H1 (cell line): ENCODE measurements around the gene NYAP2. TPM values are rescaled to one million over a fixed set of nuclear protein-coding genes. Genes with fewer than 3 reads are reported as not detected.

Experiments
- SAP30 ChIP-seq: fragments of 300-600 bp; sonication (generic); IDR thresholded peaks from 2 replicates; pipeline ENCODE4 v1.7.1; 2012; ENCODE audit warnings: low read length, moderate library complexity, mild to moderate bottlenecking, inconsistent platforms; ENCODE audit not compliant: insufficient read depth, insufficient replicate concordance
- TAF7 ChIP-seq: optimal IDR thresholded peaks from 2 replicates; pipeline ENCODE3; 2011; ENCODE audit warnings: low read depth, mild to moderate bottlenecking, inconsistent platforms, low read length, moderate library complexity, borderline replicate concordance
- YY1 ChIP-seq: IDR thresholded peaks from 2 replicates; pipeline ENCODE4 v1.6.1; 2011; ENCODE audit warnings: low read depth, mild to moderate bottlenecking, low read length
- polyA plus RNA-seq, 7 experiments: library from polyadenylated mRNA; depleted of rRNA in 3 of 7; stranded (reverse) in 5 of 7; unstranded in 2 of 7; fragments of >200 nt in 5 of 7; fragments of 200-250 nt in 2 of 7; gene quantifications; 1 replicate in 5 of 7; 2 replicates in 1 of 7; 4 replicates in 1 of 7; pipeline versions ENCODE4 v1.2.1 to v1.2.3, GENCODE V29; 2011 to 2013; ENCODE audit warnings: missing spikeins in 2 of 7, mixed read lengths in 2 of 7
- total RNA-seq: library from RNA; stranded (reverse); fragmentation: NEBNext Ultra II Directional; extraction: Animal tissue kit (Norgen Biotek cat#: 25700); gene quantifications from 2 replicates; pipeline ENCODE4 v1.2.1, GENCODE V29; 2021
- TF ChIP-seq, protein P1 (sequence below): fragments of 300-600 bp; sonication (generic); IDR thresholded peaks from 2 replicates; pipeline ENCODE4 v1.7.1; 2012; ENCODE audit warnings: low read length, moderate library complexity, mild to moderate bottlenecking, inconsistent platforms; ENCODE audit not compliant: insufficient replicate concordance

Gene NYAP2
- total and polyA plus RNA-seq, 2 of the 8 experiments (the other 6 are each of a cell fraction or from before 2014, with no cell fraction given) = not detected

DNA sequence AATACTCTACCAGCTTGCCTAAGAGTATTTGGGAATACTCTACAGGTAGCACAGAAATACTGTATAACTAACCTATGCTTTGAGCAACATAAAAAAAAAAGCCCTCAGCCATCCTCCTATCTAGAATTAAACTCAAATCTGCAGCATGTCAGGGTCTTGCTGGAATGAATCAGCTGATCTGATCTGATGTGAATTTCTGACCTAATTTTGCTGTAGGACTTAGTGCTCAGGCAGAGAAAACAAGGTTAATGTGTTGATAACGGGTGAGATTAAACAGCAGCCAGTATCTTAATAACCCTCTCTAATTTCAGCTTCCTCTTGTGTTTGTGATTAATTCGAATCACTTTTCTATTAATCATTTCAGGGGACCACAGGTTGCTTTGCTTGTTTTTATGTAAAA, 16.3 kb downstream of the NYAP2 start (continued):
- TF ChIP-seq, protein P1, sequence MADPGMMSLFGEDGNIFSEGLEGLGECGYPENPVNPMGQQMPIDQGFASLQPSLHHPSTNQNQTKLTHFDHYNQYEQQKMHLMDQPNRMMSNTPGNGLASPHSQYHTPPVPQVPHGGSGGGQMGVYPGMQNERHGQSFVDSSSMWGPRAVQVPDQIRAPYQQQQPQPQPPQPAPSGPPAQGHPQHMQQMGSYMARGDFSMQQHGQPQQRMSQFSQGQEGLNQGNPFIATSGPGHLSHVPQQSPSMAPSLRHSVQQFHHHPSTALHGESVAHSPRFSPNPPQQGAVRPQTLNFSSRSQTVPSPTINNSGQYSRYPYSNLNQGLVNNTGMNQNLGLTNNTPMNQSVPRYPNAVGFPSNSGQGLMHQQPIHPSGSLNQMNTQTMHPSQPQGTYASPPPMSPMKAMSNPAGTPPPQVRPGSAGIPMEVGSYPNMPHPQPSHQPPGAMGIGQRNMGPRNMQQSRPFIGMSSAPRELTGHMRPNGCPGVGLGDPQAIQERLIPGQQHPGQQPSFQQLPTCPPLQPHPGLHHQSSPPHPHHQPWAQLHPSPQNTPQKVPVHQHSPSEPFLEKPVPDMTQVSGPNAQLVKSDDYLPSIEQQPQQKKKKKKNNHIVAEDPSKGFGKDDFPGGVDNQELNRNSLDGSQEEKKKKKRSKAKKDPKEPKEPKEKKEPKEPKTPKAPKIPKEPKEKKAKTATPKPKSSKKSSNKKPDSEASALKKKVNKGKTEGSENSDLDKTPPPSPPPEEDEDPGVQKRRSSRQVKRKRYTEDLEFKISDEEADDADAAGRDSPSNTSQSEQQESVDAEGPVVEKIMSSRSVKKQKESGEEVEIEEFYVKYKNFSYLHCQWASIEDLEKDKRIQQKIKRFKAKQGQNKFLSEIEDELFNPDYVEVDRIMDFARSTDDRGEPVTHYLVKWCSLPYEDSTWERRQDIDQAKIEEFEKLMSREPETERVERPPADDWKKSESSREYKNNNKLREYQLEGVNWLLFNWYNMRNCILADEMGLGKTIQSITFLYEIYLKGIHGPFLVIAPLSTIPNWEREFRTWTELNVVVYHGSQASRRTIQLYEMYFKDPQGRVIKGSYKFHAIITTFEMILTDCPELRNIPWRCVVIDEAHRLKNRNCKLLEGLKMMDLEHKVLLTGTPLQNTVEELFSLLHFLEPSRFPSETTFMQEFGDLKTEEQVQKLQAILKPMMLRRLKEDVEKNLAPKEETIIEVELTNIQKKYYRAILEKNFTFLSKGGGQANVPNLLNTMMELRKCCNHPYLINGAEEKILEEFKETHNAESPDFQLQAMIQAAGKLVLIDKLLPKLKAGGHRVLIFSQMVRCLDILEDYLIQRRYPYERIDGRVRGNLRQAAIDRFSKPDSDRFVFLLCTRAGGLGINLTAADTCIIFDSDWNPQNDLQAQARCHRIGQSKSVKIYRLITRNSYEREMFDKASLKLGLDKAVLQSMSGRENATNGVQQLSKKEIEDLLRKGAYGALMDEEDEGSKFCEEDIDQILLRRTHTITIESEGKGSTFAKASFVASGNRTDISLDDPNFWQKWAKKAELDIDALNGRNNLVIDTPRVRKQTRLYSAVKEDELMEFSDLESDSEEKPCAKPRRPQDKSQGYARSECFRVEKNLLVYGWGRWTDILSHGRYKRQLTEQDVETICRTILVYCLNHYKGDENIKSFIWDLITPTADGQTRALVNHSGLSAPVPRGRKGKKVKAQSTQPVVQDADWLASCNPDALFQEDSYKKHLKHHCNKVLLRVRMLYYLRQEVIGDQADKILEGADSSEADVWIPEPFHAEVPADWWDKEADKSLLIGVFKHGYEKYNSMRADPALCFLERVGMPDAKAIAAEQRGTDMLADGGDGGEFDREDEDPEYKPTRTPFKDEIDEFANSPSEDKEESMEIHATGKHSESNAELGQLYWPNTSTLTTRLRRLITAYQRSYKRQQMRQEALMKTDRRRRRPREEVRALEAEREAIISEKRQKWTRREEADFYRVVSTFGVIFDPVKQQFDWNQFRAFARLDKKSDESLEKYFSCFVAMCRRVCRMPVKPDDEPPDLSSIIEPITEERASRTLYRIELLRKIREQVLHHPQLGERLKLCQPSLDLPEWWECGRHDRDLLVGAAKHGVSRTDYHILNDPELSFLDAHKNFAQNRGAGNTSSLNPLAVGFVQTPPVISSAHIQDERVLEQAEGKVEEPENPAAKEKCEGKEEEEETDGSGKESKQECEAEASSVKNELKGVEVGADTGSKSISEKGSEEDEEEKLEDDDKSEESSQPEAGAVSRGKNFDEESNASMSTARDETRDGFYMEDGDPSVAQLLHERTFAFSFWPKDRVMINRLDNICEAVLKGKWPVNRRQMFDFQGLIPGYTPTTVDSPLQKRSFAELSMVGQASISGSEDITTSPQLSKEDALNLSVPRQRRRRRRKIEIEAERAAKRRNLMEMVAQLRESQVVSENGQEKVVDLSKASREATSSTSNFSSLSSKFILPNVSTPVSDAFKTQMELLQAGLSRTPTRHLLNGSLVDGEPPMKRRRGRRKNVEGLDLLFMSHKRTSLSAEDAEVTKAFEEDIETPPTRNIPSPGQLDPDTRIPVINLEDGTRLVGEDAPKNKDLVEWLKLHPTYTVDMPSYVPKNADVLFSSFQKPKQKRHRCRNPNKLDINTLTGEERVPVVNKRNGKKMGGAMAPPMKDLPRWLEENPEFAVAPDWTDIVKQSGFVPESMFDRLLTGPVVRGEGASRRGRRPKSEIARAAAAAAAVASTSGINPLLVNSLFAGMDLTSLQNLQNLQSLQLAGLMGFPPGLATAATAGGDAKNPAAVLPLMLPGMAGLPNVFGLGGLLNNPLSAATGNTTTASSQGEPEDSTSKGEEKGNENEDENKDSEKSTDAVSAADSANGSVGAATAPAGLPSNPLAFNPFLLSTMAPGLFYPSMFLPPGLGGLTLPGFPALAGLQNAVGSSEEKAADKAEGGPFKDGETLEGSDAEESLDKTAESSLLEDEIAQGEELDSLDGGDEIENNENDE = no peak
- TF ChIP-seq SAP30 (no peak), YY1 (no peak), TAF7 (no peak)
